Activated T-cell treated with anti-CD3 and anti-CD28 coated beads, Interleukin-2, amount 50 U/mL, for 4 hours (primary cell): ENCODE results near the gene JADE3. TPM values are rescaled to one million over a fixed set of nuclear protein-coding genes. Genes with fewer than 3 reads are reported as not detected.

Experiments
- ATAC-seq, 2 donors: fragments of 200-7000 bp; cut with Tn5 transposase; one replicate each; pipeline ENCODE4 v1.10.0; 2021
- DNase-seq: peaks from one replicate; pipeline ENCODE4 v3.0.0-alpha.2; 2020
- H3K27me3 Mint-ChIP-seq: one replicate; pipeline ENCODE4 v1.8.0; 2021; ENCODE audit warnings: low read depth, mixed read lengths
- H3K36me3 Mint-ChIP-seq: one replicate; pipeline ENCODE4 v1.8.0; 2022; ENCODE audit warnings: mixed read lengths; ENCODE audit not compliant: insufficient read depth
- H3K4me1 Mint-ChIP-seq: one replicate; pipeline ENCODE4 v1.8.0; 2021; ENCODE audit warnings: low read depth, mixed read lengths
- H3K4me3 Mint-ChIP-seq: one replicate; pipeline ENCODE4 v1.8.0; 2021; ENCODE audit warnings: mild to moderate bottlenecking, moderate library complexity, mixed read lengths
- H3K9me3 Mint-ChIP-seq: one replicate; pipeline ENCODE4 v1.8.0; 2021; ENCODE audit warnings: mixed read lengths
- total RNA-seq, 3 donors: library from RNA; stranded (reverse); gene quantifications; one replicate each; pipeline ENCODE4 v1.2.1, GENCODE V29; 2021

The JADE3 gene
- total RNA-seq, 3 donors from 2014 or later, result 1.0 to 2.3 (median 1.2) TPM

GRCh38 chrX:47093248-47093647 is 181.0 kb downstream of the JADE3 start:
- Mint-ChIP-seq H3K27me3 (no peaks in the 10 kb centered on the region), H3K4me1 (peaks cover 9% of the 10 kb centered on the region), H3K9me3 (no peaks in the 10 kb centered on the region), H3K4me3 (no peak overlapping the region), H3K36me3 (no peaks in the 10 kb centered on the region)
- no peak for ATAC-seq
- DNase-seq, result no peak

- Mint-ChIP-seq H3K9me3 (no peaks in the 10 kb centered on the region), H3K27me3 (no peaks in the 10 kb centered on the region), H3K4me3 (no peak overlapping the region), H3K4me1 (peaks cover 9% of the 10 kb centered on the region), H3K36me3 (no peaks in the 10 kb centered on the region)
- ATAC-seq (no peak), DNase-seq (no peak)
Observed at GRCh38 chrX:47093860-47094259, 181.6 kb downstream of the JADE3 start.

- H3K36me3 Mint-ChIP-seq, result no peaks in the 10 kb centered on the region
- ATAC-seq, result no peak
Observed at GRCh38 chrX:47097018-47097417, 184.8 kb downstream of the JADE3 start.

GRCh38 chrX:47098338-47099094 is 186.3 kb downstream of the JADE3 start:
- Mint-ChIP-seq H3K4me3 (no peak overlapping the region), H3K36me3 (no peaks in the 10 kb centered on the region), H3K4me1 (no peaks in the 10 kb centered on the region), H3K9me3 (no peaks in the 10 kb centered on the region), H3K27me3 (no peaks in the 10 kb centered on the region)
- no peak for ATAC-seq
- no peak for DNase-seq

More at GRCh38 chrX:47097018-47097417, 184.8 kb downstream of the JADE3 start:
- no peaks in the 10 kb centered on the region for H3K27me3 Mint-ChIP-seq
- DNase-seq, result no peak
- H3K4me3 Mint-ChIP-seq, result no peak overlapping the region
- H3K9me3 Mint-ChIP-seq, result no peaks in the 10 kb centered on the region
- no peaks in the 10 kb centered on the region for H3K4me1 Mint-ChIP-seq

- ATAC-seq, result no peak
- no peaks in the 10 kb centered on the region for H3K27me3 Mint-ChIP-seq
- no peaks in the 10 kb centered on the region for H3K4me1 Mint-ChIP-seq
- H3K9me3 Mint-ChIP-seq, result no peaks in the 10 kb centered on the region
- no peak overlapping the region for H3K4me3 Mint-ChIP-seq
- no peak for DNase-seq
- no peaks in the 10 kb centered on the region for H3K36me3 Mint-ChIP-seq
Observed at GRCh38 chrX:47101206-47101605, 189.0 kb downstream of the JADE3 start.

Other genes with a start within 250 kb of the JADE3 start
- 10 to 100 TPM; 10.4 to 21.0 (median 16.0) TPM for gene SLC9A7, start 153.3 kb upstream of the JADE3 start, total RNA-seq
- 1 to 10 TPM; 4.7 to 5.5 (median 4.9) TPM for gene RP2, start 75.4 kb upstream of the JADE3 start, total RNA-seq
- gene RGN, start 166.0 kb downstream of the JADE3 start, total RNA-seq, result under 1 TPM; 0.11 to 0.15 (median 0.14) TPM
- 100 to 1,000 TPM in 2 of 3 donors, 10 to 100 TPM in 1; 95.3 to 103 (median 100) TPM for gene NDUFB11, start 232.3 kb downstream of the JADE3 start, total RNA-seq
- 10 to 100 TPM; 77.7 to 83.4 (median 81.4) TPM for gene RBM10, start 232.8 kb downstream of the JADE3 start, total RNA-seq